GM21423 (cell line): ENCODE data around the gene UFD1.

ENCODE experiments used
- ATAC-seq: cut with Tn5 transposase; IDR thresholded peaks from one replicate; pipeline ENCODE4 v1.9.1; 2021; ENCODE audit warnings: mild to moderate bottlenecking, moderate library complexity; ENCODE audit not compliant: unreplicated experiment

UFD1 gene

GRCh38 chr22:19430890-19431541 is 48.0 kb downstream of the UFD1 start:
- peak; percentile 5 for ATAC-seq

- no peak for ATAC-seq
These were observed 48.8 kb downstream of the UFD1 start for GRCh38 chr22:19429950-19430889.

GRCh38 chr22:19424186-19424500 is 54.9 kb downstream of the UFD1 start:
- ATAC-seq = no peak

GRCh38 chr22:19422440-19423301 is 56.3 kb downstream of the UFD1 start:
- no peak for ATAC-seq

GRCh38 chr22:19420321-19420720 is 58.7 kb downstream of the UFD1 start:
- no peak for ATAC-seq

GRCh38 chr22:19419464-19420178 is 59.4 kb downstream of the UFD1 start:
- ATAC-seq = no peak

- no peak for ATAC-seq
These were observed 59.9 kb downstream of the UFD1 start for GRCh38 chr22:19419086-19419463.

GRCh38 chr22:19412923-19413322 is 66.1 kb downstream of the UFD1 start:
- no peak for ATAC-seq

- no peak for ATAC-seq
These were observed 66.5 kb downstream of the UFD1 start for GRCh38 chr22:19412478-19412877.

GRCh38 chr22:19411690-19412045 is 67.3 kb downstream of the UFD1 start:
- no peak for ATAC-seq

GRCh38 chr22:19410941-19411689 is 67.9 kb downstream of the UFD1 start:
- no peak for ATAC-seq

- no peak for ATAC-seq
These were observed 71.1 kb downstream of the UFD1 start for GRCh38 chr22:19407649-19408606.

- no peak for ATAC-seq
These were observed 72.1 kb downstream of the UFD1 start for GRCh38 chr22:19406846-19407245.

GRCh38 chr22:19406281-19406811 is 72.6 kb downstream of the UFD1 start:
- ATAC-seq = no peak

- ATAC-seq = no peak
These were observed 73.3 kb downstream of the UFD1 start for GRCh38 chr22:19405652-19406051.

GRCh38 chr22:19405133-19405532 is 73.9 kb downstream of the UFD1 start:
- ATAC-seq = no peak

GRCh38 chr22:19404676-19405075 is 74.3 kb downstream of the UFD1 start:
- no peak for ATAC-seq

- ATAC-seq = no peak
These were observed 76.3 kb downstream of the UFD1 start for GRCh38 chr22:19402642-19403191.
